OCI-LY7 (cell line): ENCODE measurements around the gene PIK3R3. TPM values are rescaled to one million over a fixed set of nuclear protein-coding genes. Genes with fewer than 3 reads are reported as not detected.

Experiments
- BruUV-seq: library from RNA; stranded (reverse); fragments of 400-500 nt; replicated peaks from 2 replicates; lab custom pipeline; 2021; lab: Mats Ljungman, UMichigan
- CTCF ChIA-PET: fragments of 300-600 bp; sonication (Branson Sonifier 250); formaldehyde crosslinking; loops from one replicate; lab custom pipeline; 2022; ENCODE audit warnings: antibody characterized with exemption; ENCODE audit not compliant: unreplicated experiment; lab: Charles Lee
- POLR2A ChIA-PET: fragments of 300-600 bp; sonication (Branson Sonifier 250); formaldehyde crosslinking; loops from one replicate; lab custom pipeline; 2022; ENCODE audit warnings: antibody characterized with exemption; lab: Charles Lee
- DNase-seq: peaks from one replicate; pipeline ENCODE4 v3.0.0-alpha.2; 2015; ENCODE audit warnings: low spot score
- H2AFZ ChIP-seq: fragments of 200-600 bp; sonication (generic), shearing (Covaris generic); 2 replicates; pipeline ENCODE4 v1.6.1; 2014; ENCODE audit warnings: mild to moderate bottlenecking, antibody characterized with exemption, low read length, moderate library complexity
- H3K27ac ChIP-seq: fragments of 200-600 bp; sonication (generic); 2 replicates; pipeline ENCODE4 v1.5.1; 2014; ENCODE audit warnings: mixed run types, low read depth, mild to moderate bottlenecking, moderate library complexity, low read length, inconsistent platforms; ENCODE audit not compliant: poor library complexity, severe bottlenecking
- H3K36me3 ChIP-seq: fragments of 200-600 bp; sonication (generic); 2 replicates; pipeline ENCODE4 v1.6.1; 2014; ENCODE audit warnings: mild to moderate bottlenecking, antibody characterized with exemption, low read length, moderate library complexity, mixed read lengths; ENCODE audit not compliant: insufficient read depth
- H3K4me1 ChIP-seq: fragments of 200-600 bp; sonication (generic); 2 replicates; pipeline ENCODE4 v1.5.1; 2014; ENCODE audit warnings: mild to moderate bottlenecking, low read length; ENCODE audit not compliant: insufficient read depth, poor library complexity, severe bottlenecking
- H3K4me2 ChIP-seq: fragments of 200-600 bp; sonication (generic); 2 replicates; pipeline ENCODE4 v1.6.1; 2014; ENCODE audit warnings: mild to moderate bottlenecking, low read length
- H3K4me3 ChIP-seq: fragments of 200-600 bp; sonication (generic); 2 replicates; pipeline ENCODE4 v1.5.1; 2014; ENCODE audit warnings: mild to moderate bottlenecking, low read depth, low read length; ENCODE audit not compliant: poor library complexity, severe bottlenecking
- H3K79me2 ChIP-seq: fragments of 200-600 bp; sonication (generic); 2 replicates; pipeline ENCODE4 v1.6.1; 2016; ENCODE audit warnings: low read depth, mild to moderate bottlenecking, low read length, moderate library complexity, mixed read lengths; ENCODE audit not compliant: insufficient read depth
- H3K9me2 ChIP-seq: fragments of 200-600 bp; sonication (generic); 2 replicates; pipeline ENCODE4 v1.6.1; 2016; ENCODE audit warnings: mild to moderate bottlenecking, low read length, mixed read lengths; ENCODE audit not compliant: insufficient read depth
- H3K9me3 ChIP-seq: fragments of 200-600 bp; sonication (generic); 2 replicates; pipeline ENCODE4 v1.6.1; 2014; ENCODE audit warnings: mild to moderate bottlenecking, mixed run types, low read length, mixed read lengths
- H4K20me1 ChIP-seq: fragments of 200-600 bp; sonication (generic); 2 replicates; pipeline ENCODE4 v1.6.1; 2014; ENCODE audit warnings: mild to moderate bottlenecking, antibody characterized with exemption, low read length, moderate library complexity, mixed read lengths; ENCODE audit not compliant: insufficient read depth
- CTCF ChIP-seq: fragments of 200-600 bp; sonication (generic); conservative IDR thresholded peaks from 2 replicates; pipeline ENCODE4 v1.5.1; 2014; ENCODE audit warnings: mild to moderate bottlenecking, antibody characterized with exemption, low read length, moderate library complexity, mixed read lengths
- EZH2phosphoT487 ChIP-seq: fragments of 200-600 bp; sonication (generic); IDR thresholded peaks from 2 replicates; pipeline ENCODE4 v1.6.1; 2018; ENCODE audit warnings: low read depth, borderline replicate concordance, mild to moderate bottlenecking, mixed run types, antibody characterized with exemption, low read length, moderate library complexity, mixed read lengths
- intact Hi-C: fragments of 100-400 bp; cut with micrococcal nuclease; formaldehyde crosslinking; loops from one replicate; pipeline ENCODE4 v1.10.0; 2022; ENCODE audit not compliant: unreplicated experiment
- total RNA-seq, 2 experiments: library from RNA; depleted of rRNA in 1 of 2; stranded (reverse); fragments of >200 nt in 1 of 2; shearing (Covaris generic) in 1 of 2; gene quantifications; 2 replicates each; pipeline ENCODE4 v1.2.3, GENCODE V29; 2014 to 2022

PIK3R3 gene
- total RNA-seq, 2 experiments from 2014 or later = 12.7 to 27.0 TPM

GRCh38 chr1:45998020-45998617, 134.3 kb downstream of the PIK3R3 start:
- Histone ChIP-seq H3K79me2 (no peaks in the 10 kb centered on the region), H3K27ac (no peak overlapping the region), H2AFZ (no peak overlapping the region), H3K4me3 (no peak overlapping the region), H3K9me3 (no peaks in the 10 kb centered on the region), H3K36me3 (peaks cover 29% of the 10 kb centered on the region), H3K4me2 (no peak overlapping the region), H4K20me1 (no peaks in the 10 kb centered on the region), H3K4me1 (no peaks in the 10 kb centered on the region), H3K9me2 (no peaks in the 10 kb centered on the region)
- intact Hi-C loops = no loop called here
- POLR2A ChIA-PET = interaction anchor here (0.6 kb wide), 1 partner anchor 1280 kb away, joined by 3 read pairs; no protein-coding TSS in a partner anchor
- CTCF ChIA-PET = no interaction called here
- TSS peak; percentile 18 for BruUV-seq
- DNase-seq = no peak
- TF ChIP-seq CTCF (no peak), EZH2phosphoT487 (no peak)

DNA sequence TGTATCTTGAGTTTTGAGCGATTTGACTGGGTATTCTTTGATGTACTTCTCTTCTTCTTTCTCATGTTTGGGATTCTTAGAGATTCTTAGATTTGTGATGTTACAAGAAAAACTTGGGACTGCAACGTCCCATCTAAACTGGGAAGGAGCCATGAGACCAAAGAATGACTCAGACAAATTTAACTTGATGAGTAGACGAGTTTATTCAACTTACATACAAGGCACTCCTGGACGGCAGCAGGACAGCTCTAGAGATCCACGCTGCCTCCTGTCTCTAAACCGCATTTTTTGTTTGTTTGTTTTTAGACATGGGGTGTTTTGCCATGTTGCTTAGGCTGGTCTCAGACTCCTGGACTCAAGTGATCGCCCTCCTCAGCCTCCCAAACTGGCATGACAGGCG, 137.1 kb downstream of the PIK3R3 start:
- no peaks in the 10 kb centered on the region for H3K79me2 ChIP-seq
- peaks cover 27% of the 10 kb centered on the region for H3K36me3 ChIP-seq
- no peak overlapping the region for H3K27ac ChIP-seq
- no peak overlapping the region for H3K4me2 ChIP-seq
- peaks cover 15% of the 10 kb centered on the region; the same call in 1 of the 2 replicates for H3K9me3 ChIP-seq
- CTCF ChIA-PET = no interaction called here
- TF ChIP-seq EZH2phosphoT487 = no peak
- TF ChIP-seq CTCF = no peak
- intact Hi-C loops = no loop called here
- H3K4me1 ChIP-seq = peaks cover 5% of the 10 kb centered on the region
- H3K9me2 ChIP-seq = no peaks in the 10 kb centered on the region
- H2AFZ ChIP-seq = no peak overlapping the region
- no peaks in the 10 kb centered on the region for H4K20me1 ChIP-seq
- POLR2A ChIA-PET = interaction anchor here (1.1 kb wide), 1 partner anchor 11 kb away, joined by 4 read pairs; no protein-coding TSS in a partner anchor
- H3K4me3 ChIP-seq = no peak overlapping the region
- BruUV-seq = no TSS peak
- no peak for DNase-seq

DNA sequence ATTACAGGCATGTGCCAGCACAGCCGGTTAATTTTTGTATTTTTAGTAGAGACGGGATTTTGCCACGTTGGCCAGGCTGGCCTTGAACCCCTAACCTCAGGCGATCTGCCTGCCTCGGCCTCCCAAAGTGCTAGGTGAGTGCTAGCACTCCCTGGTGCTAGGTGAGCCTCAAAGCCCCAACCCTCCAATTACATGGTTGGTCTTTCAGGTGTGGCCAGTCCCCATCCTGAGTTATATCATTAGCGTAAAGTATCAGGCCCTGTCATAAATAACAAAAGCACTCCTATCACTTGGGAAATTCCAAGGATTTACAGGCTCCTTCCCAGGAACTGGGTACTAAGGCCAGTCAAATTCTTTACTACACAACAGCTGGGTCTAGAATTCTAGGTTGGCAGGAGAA, 138.0 kb downstream of the PIK3R3 start:
- no peaks in the 10 kb centered on the region for H3K9me2 ChIP-seq
- no peaks in the 10 kb centered on the region for H3K79me2 ChIP-seq
- intact Hi-C loops = no loop called here
- peaks cover 15% of the 10 kb centered on the region; the same call in 1 of the 2 replicates for H3K9me3 ChIP-seq
- H3K4me2 ChIP-seq = no peak overlapping the region
- no peak overlapping the region for H3K27ac ChIP-seq
- H3K4me1 ChIP-seq = peaks cover 6% of the 10 kb centered on the region
- ChIA-PET CTCF (no interaction called here), POLR2A (no interaction called here)
- no peak for DNase-seq
- H4K20me1 ChIP-seq = no peaks in the 10 kb centered on the region
- TF ChIP-seq EZH2phosphoT487 (no peak), CTCF (no peak)
- no TSS peak for BruUV-seq
- peaks cover 26% of the 10 kb centered on the region for H3K36me3 ChIP-seq
- no peak overlapping the region for H3K4me3 ChIP-seq
- no peak overlapping the region for H2AFZ ChIP-seq
